HL-60/S4 (cell line): ENCODE data around the gene HSPA8.
"Not testable (repeated sequence)": the region's sequence is repeated elsewhere in the genome, so short reads cannot be mapped to it uniquely, and the experiment has no call there.

Experiments used
- in situ Hi-C: fragments of 300-500 bp; cut with MboI; formaldehyde crosslinking; loops from 2 replicates; pipeline ENCODE4 v1.14.3; 2022; ENCODE audit warnings: low sequenced_read_pairs

Gene HSPA8

GRCh38 chr11:123072762-123073161 lies 10.8 kb upstream of the HSPA8 start:
- in situ Hi-C loops, result no loop called here

- in situ Hi-C loops, result no loop called here
Observed at GRCh38 chr11:123072332-123072761, 10.4 kb upstream of the HSPA8 start.

- in situ Hi-C loops, result no loop called here
Observed at GRCh38 chr11:123069908-123070821, 8.2 kb upstream of the HSPA8 start.

GRCh38 chr11:123065621-123066020 lies 3.7 kb upstream of the HSPA8 start:
- in situ Hi-C loops, result no loop called here

- in situ Hi-C loops, result no loop called here
Observed at GRCh38 chr11:123063826-123064657, 2.1 kb upstream of the HSPA8 start.

GRCh38 chr11:123062892-123063825 lies 1.2 kb upstream of the HSPA8 start:
- in situ Hi-C loops, result no loop called here

- in situ Hi-C loops, result no loop called here
Observed at GRCh38 chr11:123062158-123062891, 389 bp upstream of the HSPA8 start.

- in situ Hi-C loops, result no loop called here
Observed at GRCh38 chr11:123060277-123061000, 1.5 kb downstream of the HSPA8 start.

GRCh38 chr11:123059041-123059920 lies 2.7 kb downstream of the HSPA8 start:
- in situ Hi-C loops, result not testable (repeated sequence)

GRCh38 chr11:123057661-123058305 lies 4.2 kb downstream of the HSPA8 start:
- in situ Hi-C loops, result no loop called here

GRCh38 chr11:123056835-123057491 lies 5.0 kb downstream of the HSPA8 start:
- in situ Hi-C loops, result no loop called here

GRCh38 chr11:123055191-123055901 lies 6.6 kb downstream of the HSPA8 start:
- in situ Hi-C loops, result no loop called here

GRCh38 chr11:123054301-123055065 lies 7.5 kb downstream of the HSPA8 start:
- in situ Hi-C loops, result no loop called here

- in situ Hi-C loops, result no loop called here
Observed at GRCh38 chr11:123052901-123053721, 8.8 kb downstream of the HSPA8 start.

- in situ Hi-C loops, result no loop called here
Observed at GRCh38 chr11:123051634-123052033, 10.3 kb downstream of the HSPA8 start.
